ENCODE data around the gene IFITM1.
"Not testable (repeated sequence)": the region's sequence is repeated elsewhere in the genome, so short reads cannot be mapped to it uniquely, and the experiment has no call there.

IFITM1 gene

DNA sequence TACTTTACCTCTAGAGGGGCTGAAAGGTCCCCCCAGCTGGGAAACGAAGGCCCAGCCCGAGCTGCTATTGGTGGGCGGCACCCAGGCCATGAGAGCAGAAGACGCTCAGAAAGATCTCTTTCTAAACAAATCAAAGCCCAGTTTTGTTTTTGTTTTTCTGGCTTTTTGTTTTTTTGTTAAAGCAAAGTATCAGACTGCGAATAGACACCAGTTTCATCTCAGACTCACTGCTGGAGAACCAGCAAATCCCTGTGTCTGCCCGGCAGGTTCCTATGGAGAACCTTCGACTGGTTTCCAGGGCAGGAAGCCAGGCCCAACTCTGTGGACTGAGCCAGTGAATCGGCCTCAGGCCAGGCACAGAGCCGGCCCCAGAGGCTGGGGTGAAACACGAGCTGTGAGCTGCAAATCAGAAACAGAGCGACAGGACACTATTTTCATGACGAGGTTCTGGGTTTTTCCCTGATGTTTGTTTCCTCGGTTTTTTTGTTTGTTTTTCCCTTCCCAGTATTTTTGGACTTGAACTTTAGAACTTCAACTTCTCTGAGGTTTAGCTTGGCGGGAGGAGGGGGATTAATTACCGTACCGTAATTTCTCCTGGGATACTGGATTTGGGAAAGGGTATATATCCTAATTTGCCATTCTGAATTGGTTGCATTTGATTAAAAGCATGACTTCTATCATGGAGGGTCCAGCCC is 39.5 kb downstream of the IFITM1 start:
- WGBS, 2 experiments (ENCODE audit: insufficient coverage in 2 of 2) = 70 to 72% methylated on average over 9 to 14 of the region's 16 CpGs

DNA sequence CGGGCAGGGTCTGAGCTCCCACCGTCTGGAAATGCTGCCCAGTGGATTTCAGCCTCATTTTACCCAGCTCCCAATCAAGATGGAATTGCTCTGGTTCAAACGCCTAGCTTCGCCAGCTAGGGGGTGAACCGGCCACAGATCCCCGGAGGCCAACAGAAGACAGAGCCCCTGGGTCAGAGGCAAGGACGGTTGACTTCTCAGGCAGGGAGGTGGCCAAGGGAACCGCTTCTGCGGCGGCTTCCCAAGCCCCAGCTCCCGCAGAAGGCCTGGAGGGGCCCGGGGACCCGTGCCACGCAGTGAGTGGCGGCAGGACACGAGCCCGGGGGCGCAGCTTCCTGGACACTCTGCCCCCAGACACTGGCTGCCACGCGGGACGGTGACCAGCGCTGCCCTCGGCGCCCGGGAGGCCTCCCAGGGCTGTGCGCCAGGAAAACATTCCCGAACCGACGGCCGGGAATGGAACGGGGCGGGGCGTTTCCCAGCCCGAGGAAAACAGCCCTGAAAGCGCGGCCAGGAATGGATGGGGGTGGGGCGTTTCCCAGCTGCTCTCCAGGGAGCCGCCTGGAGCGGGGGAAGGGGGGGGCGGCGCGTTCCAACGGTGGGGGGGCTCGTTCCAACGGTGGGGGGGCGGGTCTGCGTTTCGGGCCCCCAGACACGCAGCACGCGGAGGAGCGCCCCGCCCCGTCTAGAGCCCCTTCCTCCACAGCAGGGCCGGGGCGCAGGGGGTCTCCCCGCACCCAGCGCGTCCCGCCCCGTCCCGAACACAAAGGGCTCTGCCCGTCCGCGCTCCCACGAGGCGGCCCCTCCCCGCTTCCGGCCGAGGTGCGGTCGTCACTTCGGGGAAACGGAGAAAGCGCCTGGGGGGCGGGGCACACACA is 42.0 kb downstream of the IFITM1 start:
- peak overlapping the region; percentile 29 for H3K4me3 ChIP-seq (ENCODE audit: extremely low read depth, insufficient read depth, low read length, poor library complexity, severe bottlenecking)
- peaks cover 8% of the 10 kb centered on the region for H3K4me1 ChIP-seq (ENCODE audit: control insufficient read depth, insufficient read depth, low read length, poor library complexity, severe bottlenecking)
- peak overlapping the region; percentile 99 for H3K27ac ChIP-seq (ENCODE audit: low read depth, low read length, severe bottlenecking)
- no peaks in the 10 kb centered on the region for H3K36me3 ChIP-seq (ENCODE audit: control insufficient read depth, insufficient read depth, low read length)
- WGBS, 2 experiments (ENCODE audit: insufficient coverage in 2 of 2) = 8 to 9% methylated on average over 40 to 43 of the region's 76 CpGs
- H3K9me3 ChIP-seq (ENCODE audit: control insufficient read depth, low read length) = peaks cover 9% of the 10 kb centered on the region

More for the DNA sequence above, 39.5 kb downstream of the IFITM1 start:
- H3K36me3 ChIP-seq (ENCODE audit: control insufficient read depth, insufficient read depth, low read length) = no peaks in the 10 kb centered on the region
- no peaks in the 10 kb centered on the region for H3K9me3 ChIP-seq (ENCODE audit: control insufficient read depth, low read length)
- peaks cover 8% of the 10 kb centered on the region for H3K4me1 ChIP-seq (ENCODE audit: control insufficient read depth, insufficient read depth, low read length, poor library complexity, severe bottlenecking)
- H3K27ac ChIP-seq (ENCODE audit: low read depth, low read length, severe bottlenecking) = no peak overlapping the region
- no peak overlapping the region for H3K4me3 ChIP-seq (ENCODE audit: extremely low read depth, insufficient read depth, low read length, poor library complexity, severe bottlenecking)

DNA sequence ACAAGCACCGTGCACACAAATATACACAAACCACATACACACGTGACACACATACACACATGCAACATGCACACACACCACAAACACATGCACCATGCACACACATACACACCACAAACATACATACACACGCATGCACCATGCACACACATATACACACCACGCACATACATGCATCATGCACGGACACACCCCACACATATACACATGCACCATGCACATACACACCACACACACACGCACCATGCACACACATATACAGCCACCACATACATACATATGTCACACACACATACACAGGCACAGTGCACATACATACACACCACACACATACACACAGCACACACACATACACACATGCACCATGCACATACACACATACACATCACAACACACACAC is 42.8 kb downstream of the IFITM1 start:
- H3K27ac ChIP-seq (ENCODE audit: low read depth, low read length, severe bottlenecking) = no peak overlapping the region
- no peak overlapping the region for H3K4me3 ChIP-seq (ENCODE audit: extremely low read depth, insufficient read depth, low read length, poor library complexity, severe bottlenecking)
- peaks cover 17% of the 10 kb centered on the region for H3K9me3 ChIP-seq (ENCODE audit: control insufficient read depth, low read length)
- 74 to 84% methylated on average over 5 to 6 of the region's 6 CpGs for WGBS, 2 experiments (ENCODE audit: insufficient coverage in 2 of 2)
- H3K4me1 ChIP-seq (ENCODE audit: control insufficient read depth, insufficient read depth, low read length, poor library complexity, severe bottlenecking) = peaks cover 8% of the 10 kb centered on the region
- no peaks in the 10 kb centered on the region for H3K36me3 ChIP-seq (ENCODE audit: control insufficient read depth, insufficient read depth, low read length)

DNA sequence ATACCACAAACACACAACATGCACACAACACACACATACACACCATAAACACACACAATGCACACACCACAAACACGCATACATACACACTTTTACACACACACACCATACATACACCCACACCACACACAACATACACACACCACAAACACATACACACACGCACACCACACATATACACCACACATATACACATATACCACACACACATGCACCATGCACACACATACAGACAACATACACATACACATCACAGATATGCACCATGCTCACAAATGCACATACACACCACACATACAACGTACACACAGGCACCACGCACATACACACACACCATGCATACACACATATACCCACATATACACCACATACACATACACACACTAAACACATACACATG is 43.7 kb downstream of the IFITM1 start:
- Histone ChIP-seq H3K4me1 (ENCODE audit: control insufficient read depth, insufficient read depth, low read length, poor library complexity, severe bottlenecking) (peaks cover 8% of the 10 kb centered on the region), H3K4me3 (ENCODE audit: extremely low read depth, insufficient read depth, low read length, poor library complexity, severe bottlenecking) (no peak overlapping the region), H3K9me3 (ENCODE audit: control insufficient read depth, low read length) (peaks cover 17% of the 10 kb centered on the region), H3K36me3 (ENCODE audit: control insufficient read depth, insufficient read depth, low read length) (no peaks in the 10 kb centered on the region), H3K27ac (ENCODE audit: low read depth, low read length, severe bottlenecking) (no peak overlapping the region)
- 91 to 95% methylated on average over 4 of the region's 4 CpGs for WGBS, 2 experiments (ENCODE audit: insufficient coverage in 2 of 2)

DNA sequence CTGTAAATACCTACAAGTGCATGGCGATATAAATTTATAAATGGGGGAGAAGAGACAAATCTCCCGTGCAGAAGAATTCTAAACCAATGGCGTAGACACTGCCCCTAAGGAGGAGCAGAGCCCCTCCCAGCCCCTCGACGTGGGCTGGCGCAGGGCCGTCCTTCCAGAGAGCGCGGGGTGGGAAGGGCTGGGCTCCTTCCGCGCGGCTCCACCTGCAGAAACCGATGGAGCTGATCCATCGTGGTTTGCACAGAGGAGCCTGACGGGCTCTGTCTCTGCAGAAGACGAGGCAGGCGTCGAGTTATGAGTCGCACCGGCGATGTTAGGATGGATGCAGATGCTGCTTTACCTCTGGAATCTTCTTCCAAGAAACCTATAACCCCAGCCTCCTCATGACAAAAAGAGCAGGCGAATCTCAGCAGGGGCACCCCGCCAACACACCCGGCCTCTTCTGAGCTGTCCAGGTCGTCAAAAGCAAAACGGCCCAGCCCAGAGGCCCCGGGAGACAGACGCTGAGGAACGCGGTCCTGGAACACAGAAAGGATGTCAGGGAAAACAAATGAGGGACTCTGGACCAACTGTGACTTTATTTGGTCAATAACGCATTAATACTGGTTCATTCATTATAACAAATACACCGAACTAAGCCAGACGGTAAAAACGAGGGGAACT is 44.4 kb downstream of the IFITM1 start:
- Histone ChIP-seq H3K36me3 (ENCODE audit: control insufficient read depth, insufficient read depth, low read length) (no peaks in the 10 kb centered on the region), H3K9me3 (ENCODE audit: control insufficient read depth, low read length) (peaks cover 17% of the 10 kb centered on the region), H3K4me3 (ENCODE audit: extremely low read depth, insufficient read depth, low read length, poor library complexity, severe bottlenecking) (no peak overlapping the region), H3K27ac (ENCODE audit: low read depth, low read length, severe bottlenecking) (no peak overlapping the region), H3K4me1 (ENCODE audit: control insufficient read depth, insufficient read depth, low read length, poor library complexity, severe bottlenecking) (peaks cover 8% of the 10 kb centered on the region)
- WGBS, 2 experiments (ENCODE audit: insufficient coverage in 2 of 2) = 82 to 84% methylated on average over 28 to 34 of the region's 34 CpGs

DNA sequence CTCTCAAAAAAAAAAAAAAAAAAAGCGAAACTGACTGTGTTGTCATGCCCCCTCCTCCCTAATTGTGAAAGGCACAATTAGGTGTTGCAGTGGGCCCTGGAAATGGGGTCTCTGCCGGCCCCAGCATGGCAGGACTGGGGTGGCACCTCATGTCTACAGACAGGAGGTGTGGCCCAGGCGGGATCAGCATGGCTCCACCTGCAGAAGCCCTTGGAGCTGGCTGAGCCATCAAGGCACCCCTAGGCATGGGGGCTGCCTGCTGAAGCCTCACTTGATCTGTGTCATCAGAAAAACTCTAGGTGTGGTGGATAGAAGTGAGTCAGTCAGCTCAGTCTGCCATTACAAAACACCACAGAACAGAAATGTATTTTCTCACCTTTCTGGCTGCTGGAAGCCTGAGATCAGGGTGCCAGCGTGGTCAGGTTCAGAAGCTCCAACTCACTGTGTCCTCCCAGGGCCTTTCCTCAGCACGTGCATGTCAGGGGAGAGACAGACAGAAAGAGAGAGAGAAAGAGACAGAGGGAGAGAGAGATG is 45.4 kb downstream of the IFITM1 start:
- Histone ChIP-seq H3K36me3 (ENCODE audit: control insufficient read depth, insufficient read depth, low read length) (no peaks in the 10 kb centered on the region), H3K9me3 (ENCODE audit: control insufficient read depth, low read length) (peaks cover 17% of the 10 kb centered on the region), H3K27ac (ENCODE audit: low read depth, low read length, severe bottlenecking) (no peak overlapping the region), H3K4me1 (ENCODE audit: control insufficient read depth, insufficient read depth, low read length, poor library complexity, severe bottlenecking) (peaks cover 8% of the 10 kb centered on the region), H3K4me3 (ENCODE audit: extremely low read depth, insufficient read depth, low read length, poor library complexity, severe bottlenecking) (no peak overlapping the region)
- 71 to 79% methylated on average over 3 to 4 of the region's 5 CpGs for WGBS, 2 experiments (ENCODE audit: insufficient coverage in 2 of 2)

DNA sequence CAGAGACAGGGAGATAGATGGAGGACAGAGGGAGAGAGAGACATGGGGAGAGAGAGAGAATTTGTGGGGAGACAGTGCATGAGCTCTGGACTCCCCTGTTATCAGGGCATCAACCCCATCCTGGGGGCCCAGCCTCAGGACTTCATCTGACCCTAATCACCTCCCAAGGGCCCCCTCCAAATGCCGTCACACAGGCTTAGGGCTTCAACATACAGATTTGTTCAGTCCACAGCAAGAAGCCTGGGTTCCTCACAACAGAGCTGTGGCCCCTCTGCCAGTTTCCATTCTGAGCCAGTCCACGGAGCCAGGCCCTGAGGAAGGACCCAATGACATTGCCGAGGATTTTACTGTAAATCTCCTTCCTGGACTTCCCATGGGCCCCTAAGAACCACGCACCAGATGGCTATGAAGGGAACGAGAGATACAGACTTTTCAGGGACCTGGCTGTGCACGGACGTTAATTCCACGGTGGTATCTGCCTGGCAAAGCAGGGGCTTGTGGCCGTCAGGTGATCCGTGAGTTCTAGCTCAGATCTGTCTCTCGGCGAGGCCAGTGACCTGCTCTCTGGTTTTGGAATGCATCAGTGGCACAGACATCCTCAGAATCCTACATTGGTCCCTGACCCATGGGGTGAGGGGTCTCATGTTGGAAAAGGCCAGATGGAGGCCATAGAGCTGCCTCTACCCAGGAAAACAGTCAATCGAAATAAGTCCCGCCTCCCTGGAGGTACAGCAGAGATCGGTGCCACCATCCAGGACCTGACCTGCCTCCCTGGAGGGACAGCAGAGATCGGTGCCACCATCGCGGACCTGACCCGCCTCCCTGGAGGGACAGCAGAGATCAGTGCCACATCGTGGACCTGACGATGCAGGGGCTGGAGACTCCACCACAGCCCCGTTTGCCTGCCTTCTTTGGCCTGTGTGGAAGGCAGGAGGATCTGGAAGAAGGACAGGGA is 46.8 kb downstream of the IFITM1 start:
- Histone ChIP-seq H3K4me1 (ENCODE audit: control insufficient read depth, insufficient read depth, low read length, poor library complexity, severe bottlenecking) (peaks cover 1% of the 10 kb centered on the region), H3K36me3 (ENCODE audit: control insufficient read depth, insufficient read depth, low read length) (no peaks in the 10 kb centered on the region), H3K9me3 (ENCODE audit: control insufficient read depth, low read length) (peaks cover 17% of the 10 kb centered on the region), H3K27ac (ENCODE audit: low read depth, low read length, severe bottlenecking) (no peak overlapping the region), H3K4me3 (ENCODE audit: extremely low read depth, insufficient read depth, low read length, poor library complexity, severe bottlenecking) (no peak overlapping the region)
- 80 to 85% methylated on average over 20 to 22 of the region's 22 CpGs for WGBS, 2 experiments (ENCODE audit: insufficient coverage in 2 of 2)

DNA sequence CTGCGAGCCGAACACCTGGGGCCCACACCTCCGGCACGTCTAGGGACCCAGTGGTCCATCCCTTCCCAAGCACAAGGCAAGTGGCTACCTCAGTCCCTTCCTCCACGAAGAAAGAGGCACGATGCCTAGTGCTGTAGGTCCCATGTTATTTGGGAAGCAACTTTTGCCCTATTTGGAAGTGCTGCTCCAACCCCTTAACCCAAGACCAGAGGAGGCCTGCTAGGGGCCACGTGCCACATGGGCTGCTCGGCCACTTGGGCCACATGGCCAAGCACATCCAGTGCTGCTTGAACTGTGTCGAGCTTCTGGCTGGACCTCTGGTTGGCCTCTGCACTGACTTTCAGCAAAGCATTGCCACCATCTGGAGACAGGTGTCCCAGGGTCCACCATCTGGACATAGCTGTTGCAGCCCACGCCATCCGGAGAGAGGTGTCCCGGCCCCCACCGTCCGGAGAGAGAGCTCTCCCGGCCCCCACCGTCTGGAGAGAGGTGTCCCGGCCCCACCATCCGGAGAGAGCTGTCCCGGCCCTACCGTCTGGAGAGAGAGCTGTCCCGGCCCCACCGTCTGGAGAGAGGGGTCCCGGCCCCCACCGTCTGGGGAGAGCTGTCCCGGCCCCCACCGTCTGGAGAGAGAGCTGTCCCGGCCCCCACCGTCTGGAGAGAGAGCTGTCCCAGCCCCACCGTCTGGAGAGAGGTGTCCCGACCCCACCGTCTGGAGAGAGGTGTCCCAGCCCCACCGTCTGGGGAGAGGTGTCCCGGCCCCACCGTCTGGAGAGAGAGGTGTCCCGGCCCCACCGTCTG is 49.0 kb downstream of the IFITM1 start:
- WGBS, 2 experiments (ENCODE audit: insufficient coverage in 2 of 2) = 84 to 85% methylated on average over 21 to 27 of the region's 36 CpGs
- peaks cover 17% of the 10 kb centered on the region for H3K9me3 ChIP-seq (ENCODE audit: control insufficient read depth, low read length)
- H3K36me3 ChIP-seq (ENCODE audit: control insufficient read depth, insufficient read depth, low read length) = no peaks in the 10 kb centered on the region
- no peaks in the 10 kb centered on the region for H3K4me1 ChIP-seq (ENCODE audit: control insufficient read depth, insufficient read depth, low read length, poor library complexity, severe bottlenecking)
- no peak overlapping the region for H3K27ac ChIP-seq (ENCODE audit: low read depth, low read length, severe bottlenecking)
- no peak overlapping the region for H3K4me3 ChIP-seq (ENCODE audit: extremely low read depth, insufficient read depth, low read length, poor library complexity, severe bottlenecking)

DNA sequence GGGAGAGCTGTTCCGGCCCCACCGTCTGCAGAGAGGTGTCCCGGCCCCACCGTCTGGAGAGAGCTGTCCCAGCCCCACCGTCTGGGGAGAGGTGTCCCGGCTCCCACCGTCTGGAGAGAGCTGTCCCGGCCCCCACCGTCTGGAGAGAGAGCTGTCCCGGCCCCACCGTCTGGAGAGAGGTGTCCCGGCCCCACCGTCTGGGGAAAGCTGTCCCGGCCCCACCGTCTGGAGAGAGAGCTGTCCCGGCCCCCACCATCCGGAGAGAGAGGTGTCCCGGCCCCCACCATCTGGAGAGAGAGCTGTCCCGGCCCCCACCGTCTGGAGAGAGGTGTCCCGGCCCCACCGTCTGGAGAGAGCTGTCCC is 49.6 kb downstream of the IFITM1 start:
- WGBS, 2 experiments (ENCODE audit: insufficient coverage in 2 of 2) = 89 to 91% methylated on average over 21 of the region's 22 CpGs
- not testable (repeated sequence) for H3K27ac ChIP-seq (ENCODE audit: low read depth, low read length, severe bottlenecking); H3K36me3 ChIP-seq (ENCODE audit: control insufficient read depth, insufficient read depth, low read length); H3K4me3 ChIP-seq (ENCODE audit: extremely low read depth, insufficient read depth, low read length, poor library complexity, severe bottlenecking); H3K4me1 ChIP-seq (ENCODE audit: control insufficient read depth, insufficient read depth, low read length, poor library complexity, severe bottlenecking)
- H3K9me3 ChIP-seq (ENCODE audit: control insufficient read depth, low read length) = peaks cover 17% of the 10 kb centered on the region
